ENCODE data around the gene SOX1. TPM values are rescaled to one million over a fixed set of nuclear protein-coding genes. Genes with fewer than 3 reads are reported as not detected.

Gene SOX1
- total RNA-seq, 2 experiments from 2014 or later = not detected

- Histone ChIP-seq H3K4me2 (ENCODE audit: low read length) (no peak overlapping the region), H4K20me1 (ENCODE audit: insufficient read depth, low read length) (no peaks in the 10 kb centered on the region), H3K36me3 (ENCODE audit: insufficient read depth, low read length) (no peaks in the 10 kb centered on the region), H2AFZ (ENCODE audit: low read length) (no peak overlapping the region), H3K9me3 (ENCODE audit: low read length) (no peaks in the 10 kb centered on the region), H3K4me1 (ENCODE audit: insufficient read depth, low read length, poor library complexity, severe bottlenecking) (no peaks in the 10 kb centered on the region), H3K27ac (ENCODE audit: low read depth, low read length, poor library complexity, severe bottlenecking) (no peak overlapping the region), H3K79me2 (ENCODE audit: insufficient read depth, low read depth, low read length) (no peaks in the 10 kb centered on the region), H3K4me3 (ENCODE audit: low read depth, low read length, poor library complexity, severe bottlenecking) (no peak overlapping the region), H3K9me2 (ENCODE audit: insufficient read depth, low read length) (no peaks in the 10 kb centered on the region)
- no TSS peak for BruUV-seq (replicated peaks)
- TF ChIP-seq EZH2phosphoT487 (IDR thresholded peaks at IDR 0.05; ENCODE audit: borderline replicate concordance, low read depth, low read length) = no peak
- TF ChIP-seq, protein P1, sequence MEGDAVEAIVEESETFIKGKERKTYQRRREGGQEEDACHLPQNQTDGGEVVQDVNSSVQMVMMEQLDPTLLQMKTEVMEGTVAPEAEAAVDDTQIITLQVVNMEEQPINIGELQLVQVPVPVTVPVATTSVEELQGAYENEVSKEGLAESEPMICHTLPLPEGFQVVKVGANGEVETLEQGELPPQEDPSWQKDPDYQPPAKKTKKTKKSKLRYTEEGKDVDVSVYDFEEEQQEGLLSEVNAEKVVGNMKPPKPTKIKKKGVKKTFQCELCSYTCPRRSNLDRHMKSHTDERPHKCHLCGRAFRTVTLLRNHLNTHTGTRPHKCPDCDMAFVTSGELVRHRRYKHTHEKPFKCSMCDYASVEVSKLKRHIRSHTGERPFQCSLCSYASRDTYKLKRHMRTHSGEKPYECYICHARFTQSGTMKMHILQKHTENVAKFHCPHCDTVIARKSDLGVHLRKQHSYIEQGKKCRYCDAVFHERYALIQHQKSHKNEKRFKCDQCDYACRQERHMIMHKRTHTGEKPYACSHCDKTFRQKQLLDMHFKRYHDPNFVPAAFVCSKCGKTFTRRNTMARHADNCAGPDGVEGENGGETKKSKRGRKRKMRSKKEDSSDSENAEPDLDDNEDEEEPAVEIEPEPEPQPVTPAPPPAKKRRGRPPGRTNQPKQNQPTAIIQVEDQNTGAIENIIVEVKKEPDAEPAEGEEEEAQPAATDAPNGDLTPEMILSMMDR (conservative IDR thresholded peaks at IDR 0.05; ENCODE audit: low read length) = no peak
- intact Hi-C loops (cut with micrococcal nuclease; ENCODE audit: unreplicated experiment) = no loop called here
- ChIA-PET POLR2A (no interaction called here), CTCF (ENCODE audit: unreplicated experiment) (no interaction called here)
- no peak for DNase-seq (ENCODE audit: low spot score)
Measured at GRCh38 chr13:112059457-112060281, 7.3 kb upstream of the SOX1 start.

DNA sequence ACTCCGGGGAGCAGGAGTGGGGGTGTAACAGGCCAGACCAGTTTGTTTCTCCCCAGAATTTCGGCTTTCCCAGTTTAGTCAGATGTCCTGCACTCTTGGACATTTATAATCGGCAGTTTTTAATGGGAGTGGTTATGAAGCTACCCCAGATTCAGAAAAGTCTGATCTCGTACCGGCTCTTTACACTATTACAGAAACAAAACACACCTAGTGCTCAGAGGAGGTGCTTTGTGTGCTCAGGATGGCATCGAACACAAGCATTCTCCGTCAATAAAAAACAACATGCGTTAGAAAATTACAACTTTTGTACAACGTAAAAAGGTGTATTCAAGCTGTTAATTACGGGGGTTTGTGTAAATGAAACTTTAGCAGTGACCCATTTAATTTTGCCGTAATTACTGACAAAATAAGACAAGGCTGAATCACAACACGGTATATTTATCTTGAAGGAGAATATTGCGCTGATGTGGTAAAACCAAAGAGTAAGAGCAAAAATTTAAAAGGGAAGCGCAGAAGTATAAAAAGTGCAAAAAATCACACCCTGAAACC, 6.6 kb upstream of the SOX1 start:
- Histone ChIP-seq H3K9me3 (ENCODE audit: low read length) (no peaks in the 10 kb centered on the region), H2AFZ (ENCODE audit: low read length) (no peak overlapping the region), H3K9me2 (ENCODE audit: insufficient read depth, low read length) (no peaks in the 10 kb centered on the region), H3K4me1 (ENCODE audit: insufficient read depth, low read length, poor library complexity, severe bottlenecking) (no peaks in the 10 kb centered on the region), H4K20me1 (ENCODE audit: insufficient read depth, low read length) (no peaks in the 10 kb centered on the region), H3K4me2 (ENCODE audit: low read length) (no peak overlapping the region), H3K4me3 (ENCODE audit: low read depth, low read length, poor library complexity, severe bottlenecking) (no peak overlapping the region), H3K79me2 (ENCODE audit: insufficient read depth, low read depth, low read length) (no peaks in the 10 kb centered on the region), H3K36me3 (ENCODE audit: insufficient read depth, low read length) (no peaks in the 10 kb centered on the region), H3K27ac (ENCODE audit: low read depth, low read length, poor library complexity, severe bottlenecking) (no peak overlapping the region)
- BruUV-seq (replicated peaks) = no TSS peak
- ChIA-PET CTCF (ENCODE audit: unreplicated experiment) (no interaction called here), POLR2A (no interaction called here)
- no peak for DNase-seq (ENCODE audit: low spot score)
- intact Hi-C loops (cut with micrococcal nuclease; ENCODE audit: unreplicated experiment) = no loop called here
- TF ChIP-seq EZH2phosphoT487 (IDR thresholded peaks at IDR 0.05; ENCODE audit: borderline replicate concordance, low read depth, low read length) = no peak
- TF ChIP-seq, protein P1 (conservative IDR thresholded peaks at IDR 0.05; ENCODE audit: low read length) = no peak

DNA sequence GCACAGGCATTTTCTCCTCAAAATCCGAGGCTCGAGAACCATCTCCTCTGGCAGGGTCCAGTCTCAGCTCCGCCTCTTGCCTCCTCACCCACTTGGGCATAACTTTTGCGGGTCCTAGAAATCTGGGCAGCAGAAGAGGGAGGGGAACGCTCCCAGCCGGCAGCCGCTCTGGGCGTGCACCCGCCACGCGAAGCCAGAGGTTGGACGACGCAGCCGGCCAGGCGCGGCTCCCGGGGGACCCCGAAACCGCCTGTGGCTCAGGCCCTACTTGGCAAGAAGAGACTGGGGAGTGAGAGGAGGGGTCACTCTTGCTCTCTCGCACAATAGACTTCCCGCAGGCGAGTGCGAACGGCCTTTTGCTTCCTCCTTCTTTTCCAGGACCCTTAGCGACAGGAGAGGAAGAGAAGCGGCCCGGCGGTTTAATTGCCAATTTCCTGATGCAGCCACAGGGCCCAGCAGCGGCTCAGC, 6.0 kb upstream of the SOX1 start:
- Histone ChIP-seq H3K4me3 (ENCODE audit: low read depth, low read length, poor library complexity, severe bottlenecking) (no peak overlapping the region), H3K27ac (ENCODE audit: low read depth, low read length, poor library complexity, severe bottlenecking) (no peak overlapping the region), H2AFZ (ENCODE audit: low read length) (no peak overlapping the region), H3K9me2 (ENCODE audit: insufficient read depth, low read length) (no peaks in the 10 kb centered on the region), H3K4me1 (ENCODE audit: insufficient read depth, low read length, poor library complexity, severe bottlenecking) (no peaks in the 10 kb centered on the region), H3K79me2 (ENCODE audit: insufficient read depth, low read depth, low read length) (no peaks in the 10 kb centered on the region), H3K4me2 (ENCODE audit: low read length) (no peak overlapping the region), H4K20me1 (ENCODE audit: insufficient read depth, low read length) (no peaks in the 10 kb centered on the region), H3K9me3 (ENCODE audit: low read length) (no peaks in the 10 kb centered on the region), H3K36me3 (ENCODE audit: insufficient read depth, low read length) (no peaks in the 10 kb centered on the region)
- DNase-seq (ENCODE audit: low spot score) = no peak
- TF ChIP-seq, protein P1 (conservative IDR thresholded peaks at IDR 0.05; ENCODE audit: low read length) = no peak
- TF ChIP-seq EZH2phosphoT487 (IDR thresholded peaks at IDR 0.05; ENCODE audit: borderline replicate concordance, low read depth, low read length) = no peak
- ChIA-PET POLR2A (no interaction called here), CTCF (ENCODE audit: unreplicated experiment) (no interaction called here)
- intact Hi-C loops (cut with micrococcal nuclease; ENCODE audit: unreplicated experiment) = no loop called here
- BruUV-seq (replicated peaks) = no TSS peak

All from OCI-LY7 (cell line).